Esophagus squamous epithelium (tissue), 4 donors: ENCODE data around the gene ZMAT5.

Source experiments
- CTCF ChIP-seq, 6 experiments: fragments of 450-650 bp in 4 of 6; fragments of 200-600 bp in 2 of 6; sonication (generic) in 2 of 6; IDR thresholded peaks; one replicate each; pipeline ENCODE4 v1.5.1; 2016 to 2019; ENCODE audit warnings: antibody characterized with exemption in 6 of 6, mild to moderate bottlenecking in 4 of 6, moderate library complexity in 4 of 6
- POLR2A ChIP-seq, 4 donors: fragments of 450-650 bp; IDR thresholded peaks; one replicate each; pipeline ENCODE4 v1.6.1; 2017; ENCODE audit warnings: antibody characterized with exemption in 4 of 4, mild to moderate bottlenecking in 4 of 4, moderate library complexity in 3 of 4

GRCh38 chr22:29747832-29748231 lies 19.0 kb downstream of the ZMAT5 start:
- TF ChIP-seq CTCF (IDR thresholded peaks at IDR 0.05) (no peak), POLR2A (IDR thresholded peaks at IDR 0.05) (no peak)
